Endodermal cell (in vitro differentiated cells): ENCODE data around the gene RERE. TPM values are rescaled to one million over a fixed set of nuclear protein-coding genes. Genes with fewer than 3 reads are reported as not detected.

Experiments used
- DNase-seq: peaks from one replicate; pipeline ENCODE4 v3.0.0-alpha.2; 2017
- H3K27ac ChIP-seq: 2 replicates; pipeline ENCODE4 v1.5.1; 2013; ENCODE audit warnings: mild to moderate bottlenecking, low read depth, low read length, moderate library complexity
- H3K27me3 ChIP-seq: 2 replicates; pipeline ENCODE4 v1.6.1; 2013; ENCODE audit warnings: mild to moderate bottlenecking, low read length, moderate library complexity; ENCODE audit not compliant: insufficient read depth, control insufficient read depth, poor library complexity, severe bottlenecking
- H3K36me3 ChIP-seq: 2 replicates; pipeline ENCODE4 v1.7.0; 2013; ENCODE audit warnings: mild to moderate bottlenecking, low read length, moderate library complexity; ENCODE audit not compliant: control insufficient read depth, insufficient read depth
- H3K4me1 ChIP-seq: one replicate; pipeline ENCODE4 v1.7.0; 2013; ENCODE audit warnings: low read length; ENCODE audit not compliant: control insufficient read depth, insufficient read depth
- H3K4me3 ChIP-seq: 2 replicates; pipeline ENCODE4 v1.5.1; 2013; ENCODE audit warnings: mild to moderate bottlenecking, low read length, moderate library complexity
- H3K9ac ChIP-seq: 2 replicates; pipeline ENCODE4 v1.6.1; 2013; ENCODE audit warnings: mild to moderate bottlenecking, low read length, moderate library complexity; ENCODE audit not compliant: poor library complexity, severe bottlenecking; ENCODE audit errors: extremely low read depth
- H3K9me3 ChIP-seq: 2 replicates; pipeline ENCODE4 v1.6.1; 2013; ENCODE audit warnings: mild to moderate bottlenecking, low read length, moderate library complexity; ENCODE audit not compliant: control insufficient read depth
- H3K27ac Mint-ChIP-seq: 2 replicates; pipeline ENCODE4 v1.8.0; 2020; ENCODE audit warnings: mixed read lengths
- H3K27me3 Mint-ChIP-seq: 2 replicates; pipeline ENCODE4 v1.8.0; 2021; ENCODE audit warnings: mild to moderate bottlenecking, mixed read lengths; ENCODE audit not compliant: insufficient read depth
- H3K36me3 Mint-ChIP-seq: 2 replicates; pipeline ENCODE4 v1.8.0; 2020; ENCODE audit warnings: low read depth, mixed read lengths
- H3K4me1 Mint-ChIP-seq: 2 replicates; pipeline ENCODE4 v1.8.0; 2020; ENCODE audit warnings: mixed read lengths
- H3K4me3 Mint-ChIP-seq: 2 replicates; pipeline ENCODE4 v1.8.0; 2020; ENCODE audit warnings: mild to moderate bottlenecking, moderate library complexity, mixed read lengths
- H3K9me3 Mint-ChIP-seq: 2 replicates; pipeline ENCODE4 v1.8.0; 2020; ENCODE audit warnings: mild to moderate bottlenecking, mixed read lengths
- CTCF ChIP-seq: fragments of 200-600 bp; sonication (generic); conservative IDR thresholded peaks from 2 replicates; pipeline ENCODE4 v1.5.0; 2021; ENCODE audit warnings: antibody characterized with exemption, mild to moderate bottlenecking
- WGBS, 2 experiments: methylation state at CpG; one replicate each; pipeline versions ENCODE4 v1.1.5 to v1.1.7; 2013; ENCODE audit warnings: missing lambda C conversion rate in 2 of 2, mixed read lengths in 1 of 2; ENCODE audit not compliant: insufficient coverage in 1 of 2, insufficient read length in 1 of 2; 5-methylcytosine and 5-hydroxymethylcytosine counted together
- total RNA-seq, 2 donors: library from RNA; stranded (reverse); fragmentation: NEBNext Ultra II Directional in 1 of 2; extraction: Animal tissue kit (Norgen Biotek cat#: 25700) in 1 of 2; gene quantifications; 2 replicates in 1 of 2; 3 replicates in 1 of 2; pipeline ENCODE4 v1.2.1, GENCODE V29; 2021

The RERE gene
- total RNA-seq, 2 donors from 2014 or later, result 159 to 179 TPM

GRCh38 chr1:8537991-8538390 is 279.4 kb downstream of the RERE start:
- Mint-ChIP-seq H3K4me3 (no peak overlapping the region), H3K9me3 (no peaks in the 10 kb centered on the region), H3K27me3 (no peaks in the 10 kb centered on the region), H3K4me1 (no peaks in the 10 kb centered on the region), H3K36me3 (peaks cover 49% of the 10 kb centered on the region), H3K27ac (no peak overlapping the region)
- Histone ChIP-seq H3K27ac (no peak overlapping the region), H3K36me3 (peaks cover 61% of the 10 kb centered on the region), H3K27me3 (no peaks in the 10 kb centered on the region), H3K9me3 (no peaks in the 10 kb centered on the region), H3K4me3 (no peak overlapping the region), H3K4me1 (no peaks in the 10 kb centered on the region), H3K9ac (no peak overlapping the region)
- no peak for DNase-seq
- no peak for TF ChIP-seq CTCF
- WGBS, 2 experiments, result 86 to 95% methylated on average over 2 of the region's 2 CpGs

- no peak overlapping the region for H3K4me3 ChIP-seq
- H3K27me3 ChIP-seq, result no peaks in the 10 kb centered on the region
- TF ChIP-seq CTCF, result no peak
- H3K4me3 Mint-ChIP-seq, result no peak overlapping the region
- peaks cover 46% of the 10 kb centered on the region for H3K36me3 Mint-ChIP-seq
- no peak overlapping the region for H3K9ac ChIP-seq
- peaks cover 55% of the 10 kb centered on the region for H3K36me3 ChIP-seq
- no peak for DNase-seq
- no peaks in the 10 kb centered on the region for H3K9me3 ChIP-seq
- no peak overlapping the region for H3K27ac ChIP-seq
- no peaks in the 10 kb centered on the region for H3K9me3 Mint-ChIP-seq
- 100% methylated on average over 2 of the region's 2 CpGs; no CpG with 5 or more reads in 1 of the 2 experiments for WGBS, 2 experiments
- no peak overlapping the region for H3K27ac Mint-ChIP-seq
- H3K4me1 Mint-ChIP-seq, result no peaks in the 10 kb centered on the region
- no peaks in the 10 kb centered on the region for H3K4me1 ChIP-seq
- no peaks in the 10 kb centered on the region for H3K27me3 Mint-ChIP-seq
These were observed 280.9 kb downstream of the RERE start for GRCh38 chr1:8536515-8536914.

- H3K4me1 Mint-ChIP-seq, result no peaks in the 10 kb centered on the region
- WGBS, 2 experiments, result 100% methylated on average over 1 of the region's 1 CpG; no CpG with 5 or more reads in 1 of the 2 experiments
These were observed 283.5 kb downstream of the RERE start for GRCh38 chr1:8533907-8534306.

More at GRCh38 chr1:8533907-8534306, 283.5 kb downstream of the RERE start:
- no peak overlapping the region for H3K4me3 ChIP-seq
- H3K9me3 ChIP-seq, result no peaks in the 10 kb centered on the region
- TF ChIP-seq CTCF, result no peak
- H3K27me3 ChIP-seq, result no peaks in the 10 kb centered on the region
- Mint-ChIP-seq H3K27me3 (no peaks in the 10 kb centered on the region), H3K4me3 (no peak overlapping the region), H3K36me3 (peaks cover 44% of the 10 kb centered on the region), H3K27ac (no peak overlapping the region), H3K9me3 (no peaks in the 10 kb centered on the region)
- no peak overlapping the region for H3K9ac ChIP-seq
- no peaks in the 10 kb centered on the region for H3K4me1 ChIP-seq
- no peak for DNase-seq
- H3K27ac ChIP-seq, result no peak overlapping the region
- H3K36me3 ChIP-seq, result peaks cover 46% of the 10 kb centered on the region
